NCI-H748 (cell line): ENCODE measurements around the gene ALG6.

ENCODE experiments used
- DNase-seq: peaks from one replicate; lab custom pipeline; 2025; ENCODE audit not compliant: unreplicated experiment; lab: John Stamatoyannopoulos, UW

ALG6 gene

DNA sequence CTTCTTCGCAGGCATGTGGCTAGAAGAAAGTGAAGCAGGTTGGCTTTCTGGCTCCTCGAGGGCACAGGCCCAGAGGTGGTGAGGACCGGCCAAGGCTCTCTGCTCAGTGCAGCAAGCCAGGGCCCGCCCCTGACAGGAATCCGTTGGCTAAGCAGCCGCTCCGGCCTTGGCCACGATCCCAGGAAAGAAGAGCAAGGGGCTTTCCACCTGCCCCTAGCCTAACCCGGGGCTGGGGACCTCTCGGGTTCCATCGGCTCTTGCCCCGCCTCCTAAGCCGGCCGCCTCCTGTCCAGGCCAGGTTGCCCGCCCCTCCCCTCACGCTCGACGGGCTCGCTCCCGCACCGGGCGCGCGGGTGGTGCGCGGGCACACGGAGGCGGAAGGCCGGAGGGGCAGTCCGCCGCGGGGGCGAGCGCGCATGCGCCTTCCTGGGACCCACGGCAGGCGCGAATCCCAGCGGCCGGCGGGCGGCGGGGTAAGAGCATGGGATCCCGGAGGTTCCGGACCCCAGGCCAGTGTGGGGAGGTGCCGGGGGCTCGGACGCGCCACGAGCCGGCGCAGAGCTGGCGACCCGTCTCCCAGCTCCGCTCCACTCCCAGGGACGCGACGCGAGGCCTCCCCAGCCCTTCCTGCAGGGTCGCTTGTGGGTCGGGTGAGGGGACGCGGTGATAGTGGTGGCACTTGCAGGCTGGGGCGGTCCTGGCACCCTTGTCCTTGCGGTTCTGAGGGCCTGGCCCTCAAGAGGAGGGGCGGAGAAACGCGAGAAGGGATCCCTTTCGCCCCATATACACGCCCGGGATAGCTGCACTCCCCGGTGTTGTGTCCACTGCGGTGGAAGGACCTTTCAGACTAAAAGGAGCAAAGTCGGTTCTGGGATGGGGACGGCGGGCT is at the start of gene ALG6:
Gene ALG6, plus strand, starts transcription at position 413 of the 889 bp plus-strand sequence. CDS start 3,351 bp downstream, outside the sequence.
- peak; percentile 96 for DNase-seq

DNA sequence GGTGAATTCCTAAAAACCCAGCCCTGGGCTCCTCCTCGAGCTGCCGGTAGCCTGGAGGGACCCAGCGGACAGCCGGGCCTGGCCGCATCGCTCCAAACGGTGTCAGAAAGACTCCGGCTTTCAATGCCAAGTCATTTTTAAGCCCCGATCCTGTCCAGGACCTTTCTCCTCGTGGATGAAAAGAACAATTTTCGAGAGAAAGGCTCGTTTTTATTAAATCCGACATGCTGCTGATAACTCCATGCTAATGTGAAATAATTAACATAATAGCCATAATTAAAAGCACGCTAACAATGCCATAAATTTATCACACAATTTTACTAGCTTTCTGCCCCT is 49.6 kb upstream of the ALG6 start:
- peak; percentile 67 for DNase-seq

DNA sequence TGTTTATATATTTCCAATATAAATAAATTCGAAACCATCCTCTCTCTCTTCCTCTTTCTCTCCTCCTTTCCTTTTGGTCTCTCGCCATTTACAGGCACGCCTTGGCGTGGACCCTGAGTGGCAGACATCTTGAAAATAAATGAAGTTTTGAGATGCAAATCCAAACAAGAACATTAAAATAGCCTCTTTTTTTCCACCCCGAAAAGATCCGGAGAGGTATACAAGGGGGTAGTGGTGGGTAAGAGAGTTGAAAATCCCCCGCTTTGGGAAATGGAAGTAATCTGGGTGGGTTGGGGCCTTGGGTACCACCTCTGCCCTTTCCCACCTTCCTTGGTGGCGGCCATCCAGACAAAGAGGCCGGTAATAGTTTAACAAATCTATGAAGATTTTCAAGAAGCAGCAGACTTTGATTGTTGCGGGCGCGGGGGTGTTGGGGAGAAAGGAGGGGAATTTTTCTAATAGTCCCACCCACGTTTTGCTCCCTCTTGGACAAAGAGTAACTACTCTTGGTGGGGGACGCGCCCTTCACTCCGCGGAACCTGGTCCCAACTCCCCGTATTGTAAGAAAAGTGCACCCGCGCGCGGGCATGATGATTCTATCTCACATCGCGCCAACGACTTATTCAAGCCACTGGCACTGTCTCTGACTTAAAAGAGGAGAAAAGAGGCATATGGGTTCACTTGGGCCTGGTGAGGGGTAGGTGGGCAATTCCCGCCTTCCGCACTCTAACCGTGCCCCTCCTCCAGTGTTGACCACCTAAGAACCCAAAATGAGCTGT is 49.0 kb upstream of the ALG6 start:
- DNase-seq, result no peak

DNA sequence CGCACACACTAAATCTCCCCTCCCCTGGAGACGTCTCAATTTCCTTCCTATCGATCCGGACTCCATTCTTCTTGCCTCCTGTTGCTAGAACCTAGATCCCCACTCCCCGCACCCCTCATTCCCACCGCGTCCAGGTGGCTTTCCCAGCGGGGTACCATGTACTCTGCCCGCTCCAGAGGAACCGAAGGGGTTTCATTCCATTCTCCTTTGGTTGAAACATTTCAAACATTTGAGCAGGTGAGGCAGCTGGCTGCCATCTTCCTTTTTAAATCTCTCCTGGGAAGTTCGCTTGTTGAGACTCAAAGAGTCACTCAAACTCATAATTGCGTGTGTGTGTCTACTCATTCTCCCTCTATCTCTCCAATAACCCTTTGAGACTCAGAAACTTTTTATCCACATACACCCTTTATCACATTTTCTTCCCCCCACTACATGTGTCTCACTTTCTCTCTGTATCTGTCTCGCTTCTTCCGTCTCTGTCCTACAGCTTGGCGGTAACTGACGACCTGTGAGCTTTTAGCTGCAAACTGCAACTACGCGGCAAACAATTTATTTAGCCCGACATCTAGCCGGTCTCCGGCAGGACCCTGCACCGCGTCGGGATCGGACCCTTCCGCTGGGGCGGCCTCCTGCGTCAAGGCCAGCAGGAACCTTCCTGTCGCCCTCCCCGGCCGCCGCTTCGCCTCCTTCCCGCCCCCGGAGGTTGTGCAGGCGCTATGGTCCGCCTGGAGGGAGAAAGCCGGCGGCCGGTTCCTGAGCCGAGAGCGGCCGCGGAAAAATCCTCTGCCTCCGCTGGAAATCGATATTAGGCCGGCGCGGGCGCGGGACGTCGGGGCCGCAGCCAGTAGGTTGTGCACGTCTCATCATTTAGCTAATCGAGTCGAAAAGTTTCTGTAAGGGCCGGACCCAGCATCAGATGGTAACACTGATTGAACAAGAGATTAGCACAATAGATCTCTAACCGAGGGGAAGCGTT is 48.1 kb upstream of the ALG6 start:
- DNase-seq, result no peak

DNA sequence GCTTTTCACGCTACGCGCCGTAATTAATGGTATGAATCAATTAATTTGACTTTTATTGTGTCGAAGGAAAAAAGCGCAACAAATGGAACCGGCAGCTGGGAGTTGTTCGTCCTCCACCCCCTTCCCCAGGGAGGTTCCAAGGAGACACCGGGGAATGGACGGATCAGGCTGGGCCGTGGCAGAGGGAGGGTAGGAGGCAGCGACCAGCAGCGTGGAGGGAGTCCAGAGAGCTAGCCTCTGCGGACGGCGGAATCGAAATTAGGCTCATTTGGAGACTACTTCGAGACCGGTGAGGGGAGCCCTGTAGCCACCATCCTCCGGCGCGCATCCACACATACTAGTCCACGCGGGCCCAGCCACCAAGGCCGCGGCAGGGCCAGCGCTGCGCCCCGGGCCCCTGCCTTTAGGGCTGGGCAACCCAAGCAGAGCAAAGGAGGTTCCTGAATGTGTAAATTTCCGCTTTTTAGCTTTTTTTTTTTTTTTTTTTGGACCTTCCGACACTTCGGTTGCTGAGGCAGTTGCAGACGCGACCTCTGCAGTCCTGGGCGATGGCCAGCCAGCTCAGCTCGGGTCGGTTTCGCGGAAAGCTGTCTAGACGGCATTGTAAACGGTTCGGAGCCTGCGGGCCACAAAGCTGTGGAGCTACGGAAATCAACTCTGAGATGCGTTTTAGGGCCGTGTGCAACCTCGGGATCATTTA is 47.3 kb upstream of the ALG6 start:
- no peak for DNase-seq

DNA sequence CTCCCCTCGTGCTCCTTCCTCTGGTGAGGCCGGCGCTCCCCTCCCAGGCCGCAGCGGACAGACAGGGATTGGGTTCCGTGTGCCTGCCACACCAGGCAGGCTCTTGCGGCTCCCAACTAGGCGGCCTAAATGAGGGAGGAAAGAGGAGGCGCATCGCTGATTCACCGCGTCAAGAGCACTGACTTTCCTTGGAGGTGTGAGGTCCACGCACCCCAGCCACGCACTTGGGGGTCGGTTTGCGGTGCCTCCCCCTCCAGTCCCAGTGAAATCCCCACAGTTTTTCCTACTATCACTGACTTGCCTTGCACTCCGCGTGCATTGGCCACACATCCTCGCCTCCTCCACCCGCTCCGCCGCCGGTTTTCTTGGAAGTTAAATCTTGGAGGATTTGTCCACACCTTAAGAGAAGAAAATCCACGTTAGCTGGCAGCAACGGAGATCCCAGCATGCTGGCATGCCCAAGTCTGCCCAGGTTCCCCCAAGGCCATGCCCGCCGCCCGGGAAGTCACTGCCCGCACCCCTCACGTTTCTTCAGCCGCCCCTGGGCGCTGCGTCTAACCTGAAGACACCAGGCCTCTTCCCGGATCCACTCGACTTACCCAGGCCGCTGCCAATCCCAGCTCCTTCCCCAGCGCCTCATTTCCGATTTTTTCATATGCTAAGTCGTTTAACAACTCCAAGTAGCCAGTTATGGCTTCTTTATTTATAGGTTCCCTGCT is 46.2 kb upstream of the ALG6 start:
- no peak for DNase-seq

DNA sequence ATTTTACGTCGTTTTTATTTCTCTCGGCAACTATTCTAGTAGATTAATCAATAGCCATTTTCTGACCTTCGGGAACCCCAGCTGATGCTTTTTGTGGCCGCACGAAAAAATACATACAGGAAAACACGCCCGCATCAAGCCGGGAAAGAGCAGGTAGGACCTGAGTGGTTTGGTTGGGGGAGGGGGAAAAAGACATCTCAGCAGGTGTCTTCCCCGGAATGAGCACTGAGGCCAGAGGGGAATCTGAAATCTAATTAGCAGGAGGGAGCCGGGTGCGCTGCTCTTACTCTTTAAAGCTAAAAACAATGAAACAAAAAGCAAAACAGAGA is 45.7 kb upstream of the ALG6 start:
- no peak for DNase-seq

DNA sequence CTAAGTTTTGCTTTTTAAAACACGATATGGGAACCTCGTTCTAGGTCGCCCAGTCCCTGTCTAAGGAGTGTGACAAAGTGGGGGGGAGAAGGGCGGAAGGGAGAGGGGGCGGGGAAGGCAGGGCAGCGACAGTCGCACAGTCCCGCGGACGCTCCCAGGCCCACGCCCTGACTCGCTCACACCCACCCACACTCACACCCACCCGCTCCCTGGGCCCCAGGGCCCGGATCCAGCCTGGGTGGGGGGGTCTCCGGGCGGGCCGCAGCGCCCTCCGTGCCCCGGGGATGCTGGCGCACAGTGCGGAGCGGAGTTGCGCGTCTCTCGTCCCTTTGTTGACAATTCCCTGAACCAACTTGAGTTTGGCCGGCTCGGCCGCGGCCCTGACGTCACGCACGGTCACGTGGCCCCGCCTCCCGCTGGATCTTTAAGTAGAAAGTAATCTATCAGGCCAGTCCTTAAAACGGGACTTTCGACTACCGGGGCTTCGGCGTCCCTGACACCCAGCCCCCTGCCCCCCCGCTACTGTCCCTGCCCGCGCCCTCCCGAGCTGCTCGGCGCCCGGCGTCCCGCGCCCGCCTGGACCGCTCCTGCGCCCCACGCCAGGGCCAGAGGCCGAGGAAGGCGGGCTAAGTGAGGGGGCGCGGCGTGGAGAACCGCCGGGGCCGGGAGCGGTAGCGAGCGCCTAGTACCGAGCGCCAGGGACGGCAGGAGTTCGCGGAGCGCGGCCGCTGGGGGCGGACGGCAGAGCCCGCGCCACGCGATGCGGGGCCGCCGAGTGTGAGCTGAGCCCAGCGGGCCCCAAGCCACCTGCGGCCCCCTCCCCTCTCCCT is 45.1 kb upstream of the ALG6 start, which contains the start of gene FOXD3:
Gene FOXD3, plus strand, starts transcription at position 454 of the 830 bp plus-strand sequence. CDS start 492 bp downstream, outside the sequence.
- DNase-seq, result peak; percentile 78

DNA sequence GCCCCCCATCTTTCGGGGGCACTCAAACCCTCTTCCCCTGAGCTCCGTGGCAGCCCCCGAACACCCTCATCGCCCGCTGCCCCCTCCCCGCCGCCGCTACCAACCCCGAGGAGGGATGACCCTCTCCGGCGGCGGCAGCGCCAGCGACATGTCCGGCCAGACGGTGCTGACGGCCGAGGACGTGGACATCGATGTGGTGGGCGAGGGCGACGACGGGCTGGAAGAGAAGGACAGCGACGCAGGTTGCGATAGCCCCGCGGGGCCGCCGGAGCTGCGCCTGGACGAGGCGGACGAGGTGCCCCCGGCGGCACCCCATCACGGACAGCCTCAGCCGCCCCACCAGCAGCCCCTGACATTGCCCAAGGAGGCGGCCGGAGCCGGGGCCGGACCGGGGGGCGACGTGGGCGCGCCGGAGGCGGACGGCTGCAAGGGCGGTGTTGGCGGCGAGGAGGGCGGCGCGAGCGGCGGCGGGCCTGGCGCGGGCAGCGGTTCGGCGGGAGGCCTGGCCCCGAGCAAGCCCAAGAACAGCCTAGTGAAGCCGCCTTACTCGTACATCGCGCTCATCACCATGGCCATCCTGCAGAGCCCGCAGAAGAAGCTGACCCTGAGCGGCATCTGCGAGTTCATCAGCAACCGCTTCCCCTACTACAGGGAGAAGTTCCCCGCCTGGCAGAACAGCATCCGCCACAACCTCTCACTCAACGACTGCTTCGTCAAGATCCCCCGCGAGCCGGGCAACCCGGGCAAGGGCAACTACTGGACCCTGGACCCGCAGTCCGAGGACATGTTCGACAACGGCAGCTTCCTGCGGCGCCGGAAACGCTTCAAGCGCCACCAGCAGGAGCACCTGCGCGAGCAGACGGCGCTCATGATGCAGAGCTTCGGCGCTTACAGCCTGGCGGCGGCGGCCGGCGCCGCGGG is 44.2 kb upstream of the ALG6 start:
- DNase-seq, result peak; percentile 84

DNA sequence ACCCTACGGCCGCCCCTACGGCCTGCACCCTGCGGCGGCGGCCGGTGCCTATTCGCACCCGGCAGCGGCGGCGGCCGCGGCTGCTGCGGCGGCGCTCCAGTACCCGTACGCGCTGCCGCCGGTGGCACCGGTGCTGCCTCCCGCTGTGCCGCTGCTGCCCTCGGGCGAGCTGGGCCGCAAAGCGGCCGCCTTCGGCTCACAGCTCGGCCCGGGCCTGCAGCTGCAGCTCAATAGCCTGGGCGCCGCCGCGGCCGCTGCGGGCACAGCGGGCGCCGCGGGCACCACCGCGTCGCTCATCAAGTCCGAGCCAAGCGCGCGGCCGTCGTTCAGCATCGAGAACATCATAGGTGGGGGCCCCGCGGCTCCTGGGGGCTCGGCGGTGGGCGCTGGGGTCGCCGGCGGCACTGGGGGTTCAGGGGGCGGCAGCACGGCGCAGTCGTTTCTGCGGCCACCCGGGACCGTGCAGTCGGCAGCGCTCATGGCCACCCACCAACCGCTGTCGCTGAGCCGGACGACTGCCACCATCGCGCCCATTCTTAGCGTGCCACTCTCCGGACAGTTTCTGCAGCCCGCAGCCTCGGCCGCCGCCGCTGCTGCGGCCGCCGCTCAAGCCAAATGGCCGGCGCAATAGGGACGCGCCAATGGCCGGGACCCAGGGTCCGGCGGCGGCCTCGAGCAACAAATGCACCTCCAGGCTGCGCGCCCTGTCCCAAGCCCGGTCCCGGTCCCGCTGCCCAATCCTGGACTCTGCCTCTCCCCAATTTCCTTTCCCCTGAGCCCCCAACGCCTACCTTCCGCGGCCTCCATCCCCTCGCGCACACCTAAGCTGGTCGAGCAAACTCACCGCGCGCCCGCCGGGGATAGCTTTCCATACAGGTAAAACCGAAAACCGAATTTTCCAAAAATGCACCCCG is 43.3 kb upstream of the ALG6 start:
- DNase-seq, result peak; percentile 75

DNA sequence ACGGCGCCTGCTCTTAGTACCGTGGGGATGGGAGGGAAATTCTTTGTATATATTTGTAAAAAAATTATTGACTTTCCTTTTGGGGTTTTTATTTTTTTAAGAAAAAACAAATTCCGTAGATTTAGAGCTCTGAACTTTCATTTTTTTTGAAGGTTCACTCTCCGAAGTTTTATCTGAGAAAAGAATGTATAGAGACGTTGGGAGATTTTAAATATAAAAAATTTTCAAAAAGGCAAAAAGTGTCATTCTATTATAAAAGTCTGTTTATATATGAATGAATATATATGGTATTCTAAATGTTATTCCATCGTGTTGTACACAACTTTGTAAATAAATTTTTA is 42.7 kb upstream of the ALG6 start:
- no peak for DNase-seq

DNA sequence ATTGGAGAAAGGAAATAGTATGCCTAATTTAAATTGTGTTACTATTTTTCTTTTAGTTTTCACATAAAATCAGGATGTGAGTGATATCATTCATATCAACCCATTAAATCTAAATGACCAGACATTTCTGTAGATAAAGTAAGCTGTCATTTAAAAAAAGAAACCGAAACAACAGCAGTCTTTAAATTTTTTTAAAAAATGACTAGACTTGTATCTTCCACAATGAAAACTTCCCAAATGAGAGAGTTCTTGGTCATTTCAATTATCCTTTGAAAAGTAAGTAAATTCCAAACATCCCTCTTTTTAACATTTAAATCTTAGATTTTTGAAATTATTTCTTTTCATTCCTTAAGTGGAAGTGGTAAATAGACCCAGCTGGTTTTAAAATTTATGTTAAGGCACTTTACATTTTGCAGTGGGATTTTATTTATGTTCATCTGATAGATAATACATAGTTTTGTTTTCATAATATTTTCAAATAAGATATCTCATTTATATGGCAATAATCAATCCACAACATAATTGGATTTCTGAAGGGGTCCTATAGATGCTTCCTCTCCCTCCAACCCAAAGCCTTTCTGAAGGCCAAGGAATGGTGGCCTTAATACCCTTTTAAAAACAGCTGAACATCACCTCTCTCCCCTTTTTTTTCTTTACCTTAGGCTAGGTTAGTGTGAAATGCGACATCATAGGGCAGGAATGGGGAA is 42.0 kb upstream of the ALG6 start:
- DNase-seq, result no peak

DNA sequence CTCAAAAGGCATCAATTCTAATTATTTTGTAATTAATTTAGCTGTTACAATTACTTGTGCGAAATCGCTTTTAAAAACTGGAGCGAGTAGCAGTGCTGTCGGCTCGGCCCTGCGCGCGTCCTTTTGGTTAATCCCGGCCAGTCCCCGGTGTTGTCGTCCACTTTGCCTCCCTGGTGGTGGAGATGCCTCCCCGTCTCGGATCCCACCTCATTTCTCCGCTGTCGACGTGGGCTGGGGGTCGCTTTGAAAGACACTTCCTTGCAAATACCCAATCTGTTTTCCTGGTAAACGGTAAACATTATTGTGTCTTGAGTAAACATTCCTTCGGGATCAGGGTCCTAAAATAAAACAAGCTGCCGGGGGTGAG is 41.3 kb upstream of the ALG6 start:
- DNase-seq, result peak; percentile 48

DNA sequence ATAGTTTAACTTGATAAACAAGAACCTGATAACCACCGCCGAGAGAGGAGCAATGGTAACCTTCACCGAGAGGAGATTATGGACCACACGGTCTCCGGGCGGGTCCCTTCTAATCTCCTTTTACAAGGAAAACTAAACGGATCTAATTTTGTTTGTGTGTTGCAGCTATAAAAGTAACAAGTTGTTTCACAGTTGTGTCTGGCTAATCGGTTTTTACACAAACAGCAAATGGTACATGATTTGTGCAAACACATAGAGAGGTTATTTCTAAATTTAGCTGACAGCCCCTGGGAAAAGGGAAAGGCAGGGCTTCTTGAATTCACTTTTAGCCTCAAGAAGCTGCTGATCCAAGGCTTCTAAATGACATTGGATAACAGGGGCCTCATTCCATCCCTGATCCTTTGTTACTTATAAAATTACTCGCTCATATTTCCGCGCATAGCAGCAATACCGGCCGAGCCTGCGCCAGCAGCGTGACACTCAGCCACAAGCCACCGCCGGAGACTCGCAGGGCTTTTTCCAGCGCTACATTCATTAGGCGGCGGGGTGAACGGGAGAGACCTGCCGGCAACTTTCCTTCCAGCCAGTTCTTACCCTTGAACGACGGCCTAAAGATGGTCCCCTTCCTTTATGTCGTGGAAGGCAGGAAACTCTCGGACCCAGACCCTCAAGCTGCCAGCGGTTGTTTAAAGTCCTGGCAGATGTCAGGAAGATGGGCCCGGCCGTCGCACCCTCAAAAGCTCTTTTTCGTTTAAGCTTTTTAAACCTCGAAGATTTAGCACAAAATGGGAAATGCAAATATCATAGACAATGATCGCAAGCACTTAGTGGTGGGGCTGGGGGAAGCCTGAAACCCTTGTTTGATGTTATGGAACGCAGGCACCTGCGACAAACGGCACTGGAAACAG is 40.7 kb upstream of the ALG6 start:
- DNase-seq, result peak; percentile 56

DNA sequence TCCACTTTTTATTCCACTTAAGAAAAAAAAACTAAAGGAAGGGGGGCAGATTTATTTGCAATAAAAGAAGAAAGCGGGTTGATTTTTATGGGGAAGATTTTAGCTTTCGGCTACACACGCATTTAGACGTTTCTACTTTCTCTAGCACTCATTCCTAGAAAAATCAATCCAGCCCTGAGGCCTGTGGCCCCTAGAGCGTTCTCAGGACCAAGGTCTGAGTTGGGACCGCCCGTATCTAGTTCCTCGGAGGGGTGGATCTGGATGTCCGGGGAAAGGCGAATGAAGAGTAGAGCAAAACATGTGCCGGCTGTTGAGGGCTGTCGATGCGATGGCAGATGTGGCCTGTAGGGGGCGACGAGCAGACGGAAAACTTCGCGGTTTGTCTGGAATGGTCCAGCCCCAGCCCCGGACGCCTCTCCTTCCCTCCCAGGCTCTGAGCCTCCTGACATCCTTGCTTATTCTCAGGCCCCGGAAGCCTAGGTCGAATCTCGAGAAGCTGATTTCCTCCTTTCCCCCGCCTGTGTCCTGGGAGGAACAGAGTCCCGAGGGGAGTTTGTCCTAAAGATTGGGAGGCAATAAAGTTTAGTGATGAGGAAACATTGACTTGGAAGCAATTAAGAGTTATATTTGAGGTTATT is 39.9 kb upstream of the ALG6 start:
- peak; percentile 73 for DNase-seq
